ENCODE data around the gene ZNRF3.
"Not testable (repeated sequence)": the region's sequence is repeated elsewhere in the genome, so short reads cannot be mapped to it uniquely, and the experiment has no call there.

Gene ZNRF3

GRCh38 chr22:28867191-28867590 lies 16.2 kb upstream of the ZNRF3 start:
- Histone ChIP-seq H2BK5ac (ENCODE audit: low read depth, low read length, poor library complexity) (no peak overlapping the region), H4K12ac (ENCODE audit: low read depth, low read length) (no peak overlapping the region), H3K79me1 (ENCODE audit: low read length) (no peaks in the 10 kb centered on the region), H3K79me2 (ENCODE audit: control insufficient read depth, insufficient read depth, low read length, poor library complexity) (no peaks in the 10 kb centered on the region), H4K8ac (ENCODE audit: low read depth, low read length) (no peak overlapping the region), H3K27ac (ENCODE audit: low read depth, low read length) (no peak overlapping the region), H3K36me3 (ENCODE audit: control insufficient read depth in 1 of 2, insufficient read depth in 2 of 2, low read length in 2 of 2) (no peaks in the 10 kb centered on the region), H2BK120ac (ENCODE audit: insufficient read depth, low read length, poor library complexity) (no peak overlapping the region), H3K23ac (ENCODE audit: low read length) (no peak overlapping the region), H2AFZ (ENCODE audit: insufficient read depth, low read length, poor library complexity) (no peak overlapping the region), H3K4ac (ENCODE audit: low read depth, low read length) (no peak overlapping the region), H2AK5ac (ENCODE audit: low read length) (no peak overlapping the region), H2BK12ac (ENCODE audit: low read length) (no peak overlapping the region), H3K9me3 (ENCODE audit: insufficient read depth, low read depth, low read length) (peaks cover 4% of the 10 kb centered on the region), H3K27me3 (ENCODE audit: insufficient read depth, low read length) (no peaks in the 10 kb centered on the region), H3K4me1 (ENCODE audit: control insufficient read depth in 1 of 2, insufficient read depth in 2 of 2, low read length in 2 of 2) (no peaks in the 10 kb centered on the region), H3K14ac (ENCODE audit: low read length) (no peak overlapping the region), H4K91ac (ENCODE audit: low read depth, low read length) (no peak overlapping the region), H3K4me2 (ENCODE audit: low read length) (no peak overlapping the region), H3K18ac (ENCODE audit: low read length) (no peak overlapping the region), H3K4me3 (ENCODE audit: low read depth, low read length) (no peak overlapping the region), H3K9ac (ENCODE audit: low read length) (no peak overlapping the region)
- no CpG with 5 or more reads among the region's 3 CpGs for WGBS (ENCODE audit: extremely low coverage, insufficient coverage, insufficient read length)
- DNase-seq: no peak

- H3K4me2 ChIP-seq (ENCODE audit: low read length); H4K8ac ChIP-seq (ENCODE audit: low read depth, low read length); H3K9me3 ChIP-seq (ENCODE audit: insufficient read depth, low read depth, low read length); H3K14ac ChIP-seq (ENCODE audit: low read length); H4K12ac ChIP-seq (ENCODE audit: low read depth, low read length); H3K27me3 ChIP-seq (ENCODE audit: insufficient read depth, low read length); H3K4me1 ChIP-seq (ENCODE audit: control insufficient read depth in 1 of 2, insufficient read depth in 2 of 2, low read length in 2 of 2); H3K79me2 ChIP-seq (ENCODE audit: control insufficient read depth, insufficient read depth, low read length, poor library complexity); H2BK12ac ChIP-seq (ENCODE audit: low read length); H3K23ac ChIP-seq (ENCODE audit: low read length); H3K79me1 ChIP-seq (ENCODE audit: low read length); H2AFZ ChIP-seq (ENCODE audit: insufficient read depth, low read length, poor library complexity); H3K27ac ChIP-seq (ENCODE audit: low read depth, low read length); H2AK5ac ChIP-seq (ENCODE audit: low read length); H3K36me3 ChIP-seq (ENCODE audit: control insufficient read depth in 1 of 2, insufficient read depth in 2 of 2, low read length in 2 of 2); H3K9ac ChIP-seq (ENCODE audit: low read length); H4K91ac ChIP-seq (ENCODE audit: low read depth, low read length); H3K4ac ChIP-seq (ENCODE audit: low read depth, low read length); H2BK120ac ChIP-seq (ENCODE audit: insufficient read depth, low read length, poor library complexity); H3K4me3 ChIP-seq (ENCODE audit: low read depth, low read length); H2BK5ac ChIP-seq (ENCODE audit: low read depth, low read length, poor library complexity); H3K18ac ChIP-seq (ENCODE audit: low read length): not testable (repeated sequence)
- peak in 1 of 2 donors; percentile 21 for DNase-seq
- WGBS (ENCODE audit: extremely low coverage, insufficient coverage, insufficient read length): no CpG with 5 or more reads among the region's 8 CpGs
Observed at GRCh38 chr22:28868389-28868788, 15.0 kb upstream of the ZNRF3 start.

- H3K9me3 ChIP-seq (ENCODE audit: insufficient read depth, low read depth, low read length): peaks cover 4% of the 10 kb centered on the region
- H3K27ac ChIP-seq (ENCODE audit: low read depth, low read length): no peak overlapping the region
- no peak overlapping the region for H2BK5ac ChIP-seq (ENCODE audit: low read depth, low read length, poor library complexity)
- H3K36me3 ChIP-seq (ENCODE audit: control insufficient read depth in 1 of 2, insufficient read depth in 2 of 2, low read length in 2 of 2): no peaks in the 10 kb centered on the region
- H3K9ac ChIP-seq (ENCODE audit: low read length): no peak overlapping the region
- no peaks in the 10 kb centered on the region for H3K27me3 ChIP-seq (ENCODE audit: insufficient read depth, low read length)
- H3K79me1 ChIP-seq (ENCODE audit: low read length): no peaks in the 10 kb centered on the region
- no peak overlapping the region for H3K14ac ChIP-seq (ENCODE audit: low read length)
- no peak overlapping the region for H3K4ac ChIP-seq (ENCODE audit: low read depth, low read length)
- H4K12ac ChIP-seq (ENCODE audit: low read depth, low read length): no peak overlapping the region
- no peak overlapping the region for H2BK12ac ChIP-seq (ENCODE audit: low read length)
- no peak overlapping the region for H2AFZ ChIP-seq (ENCODE audit: insufficient read depth, low read length, poor library complexity)
- H4K8ac ChIP-seq (ENCODE audit: low read depth, low read length): no peak overlapping the region
- H4K91ac ChIP-seq (ENCODE audit: low read depth, low read length): no peak overlapping the region
- H3K18ac ChIP-seq (ENCODE audit: low read length): no peak overlapping the region
- H3K23ac ChIP-seq (ENCODE audit: low read length): no peak overlapping the region
- DNase-seq: no peak
- no peak overlapping the region for H3K4me2 ChIP-seq (ENCODE audit: low read length)
- H2AK5ac ChIP-seq (ENCODE audit: low read length): no peak overlapping the region
- no peaks in the 10 kb centered on the region for H3K4me1 ChIP-seq (ENCODE audit: control insufficient read depth in 1 of 2, insufficient read depth in 2 of 2, low read length in 2 of 2)
- no peak overlapping the region for H3K4me3 ChIP-seq (ENCODE audit: low read depth, low read length)
- H3K79me2 ChIP-seq (ENCODE audit: control insufficient read depth, insufficient read depth, low read length, poor library complexity): no peaks in the 10 kb centered on the region
- H2BK120ac ChIP-seq (ENCODE audit: insufficient read depth, low read length, poor library complexity): no peak overlapping the region
- WGBS (ENCODE audit: extremely low coverage, insufficient coverage, insufficient read length): no CpG with 5 or more reads among the region's 2 CpGs
Observed at GRCh38 chr22:28869736-28870135, 13.6 kb upstream of the ZNRF3 start.

- Histone ChIP-seq H2AFZ (ENCODE audit: insufficient read depth, low read length, poor library complexity) (no peak overlapping the region), H3K79me2 (ENCODE audit: control insufficient read depth, insufficient read depth, low read length, poor library complexity) (no peaks in the 10 kb centered on the region), H3K9ac (ENCODE audit: low read length) (no peak overlapping the region), H3K14ac (ENCODE audit: low read length) (no peak overlapping the region), H3K23ac (ENCODE audit: low read length) (no peak overlapping the region), H3K4ac (ENCODE audit: low read depth, low read length) (no peak overlapping the region), H2AK5ac (ENCODE audit: low read length) (no peak overlapping the region), H3K36me3 (ENCODE audit: control insufficient read depth in 1 of 2, insufficient read depth in 2 of 2, low read length in 2 of 2) (no peaks in the 10 kb centered on the region), H4K12ac (ENCODE audit: low read depth, low read length) (no peak overlapping the region), H2BK5ac (ENCODE audit: low read depth, low read length, poor library complexity) (no peak overlapping the region), H3K27ac (ENCODE audit: low read depth, low read length) (no peak overlapping the region), H2BK12ac (ENCODE audit: low read length) (no peak overlapping the region), H3K27me3 (ENCODE audit: insufficient read depth, low read length) (no peaks in the 10 kb centered on the region), H3K18ac (ENCODE audit: low read length) (no peak overlapping the region), H3K9me3 (ENCODE audit: insufficient read depth, low read depth, low read length) (peaks cover 1% of the 10 kb centered on the region), H2BK120ac (ENCODE audit: insufficient read depth, low read length, poor library complexity) (no peak overlapping the region), H3K79me1 (ENCODE audit: low read length) (no peaks in the 10 kb centered on the region), H3K4me3 (ENCODE audit: low read depth, low read length) (no peak overlapping the region), H4K91ac (ENCODE audit: low read depth, low read length) (no peak overlapping the region), H4K8ac (ENCODE audit: low read depth, low read length) (no peak overlapping the region), H3K4me2 (ENCODE audit: low read length) (no peak overlapping the region), H3K4me1 (ENCODE audit: control insufficient read depth in 1 of 2, insufficient read depth in 2 of 2, low read length in 2 of 2) (no peaks in the 10 kb centered on the region)
- no peak for DNase-seq
- WGBS (ENCODE audit: extremely low coverage, insufficient coverage, insufficient read length): no CpG with 5 or more reads among the region's 3 CpGs
Observed at GRCh38 chr22:28873183-28873963, 10.0 kb upstream of the ZNRF3 start.
